ENCODE results near the gene KIRREL3.

GRCh38 chr11:126591966-126592489 lies 408.5 kb downstream of the KIRREL3 start:
- TF ChIP-seq POLR2A (IDR thresholded peaks at IDR 0.05) (no peak), CTCF (IDR thresholded peaks at IDR 0.05) (no peak), POLR2AphosphoS5 (IDR thresholded peaks at IDR 0.05) (no peak)

Data from prostate gland (tissue), 2 donors.